GM12874 (cell line): ENCODE results near the gene PLXNB1.

Experiments used
- CTCF ChIP-seq: IDR thresholded peaks from 2 replicates; pipeline ENCODE4 v1.5.1; 2011; ENCODE audit warnings: low read depth, mild to moderate bottlenecking, control low read depth, low read length, moderate library complexity; ENCODE audit not compliant: insufficient read depth

PLXNB1 gene

GRCh38 chr3:48405343-48405881 lies 24.5 kb downstream of the PLXNB1 start:
- no peak for TF ChIP-seq CTCF

- no peak for TF ChIP-seq CTCF
Measured at GRCh38 chr3:48404440-48405342, 25.2 kb downstream of the PLXNB1 start.

GRCh38 chr3:48403533-48404439 lies 26.1 kb downstream of the PLXNB1 start:
- no peak for TF ChIP-seq CTCF

- TF ChIP-seq CTCF, result no peak
Measured at GRCh38 chr3:48402907-48403306, 27.0 kb downstream of the PLXNB1 start.

DNA sequence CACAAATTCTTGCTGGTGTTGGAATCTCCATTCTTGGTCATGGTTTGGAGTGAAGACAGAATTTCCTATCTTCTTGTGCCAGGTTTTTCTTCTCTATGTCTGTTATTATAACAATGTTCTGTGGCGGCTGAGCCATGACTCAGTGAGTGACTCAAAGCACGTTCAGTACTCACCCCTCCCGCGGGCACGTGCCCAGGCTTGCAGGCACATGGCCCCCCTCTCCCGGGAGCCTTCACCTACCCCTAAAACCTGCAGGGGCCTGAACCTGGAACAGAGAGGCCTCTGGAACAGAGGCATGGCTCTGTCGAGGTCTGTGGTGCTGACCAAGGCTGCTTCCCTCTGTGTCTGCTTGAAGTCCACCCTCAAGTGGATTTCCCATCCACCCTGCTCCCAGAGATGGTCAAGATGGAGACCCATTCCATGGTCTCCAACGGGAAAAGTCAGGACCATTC lies 27.6 kb downstream of the PLXNB1 start:
- no peak for TF ChIP-seq CTCF

GRCh38 chr3:48400824-48401433 lies 29.0 kb downstream of the PLXNB1 start:
- TF ChIP-seq CTCF, result peak; percentile 71
